K562 (cell line): ENCODE results near the gene RASGEF1C. TPM values are rescaled to one million over a fixed set of nuclear protein-coding genes. Genes with fewer than 3 reads are reported as not detected.

Source experiments
- BCOR ChIP-seq: fragments of 450-650 bp; IDR thresholded peaks from 2 replicates; pipeline ENCODE4 v1.6.1; 2016
- CCNT2 ChIP-seq: IDR thresholded peaks from 2 replicates; pipeline ENCODE4 v1.6.1; 2011; ENCODE audit warnings: borderline replicate concordance, low read depth, mild to moderate bottlenecking, moderate library complexity, mixed read lengths, low read length; ENCODE audit not compliant: insufficient read length; ENCODE audit errors: extremely low read depth
- GABPB1 ChIP-seq: sonication (generic); formaldehyde crosslinking; IDR thresholded peaks from 2 replicates; pipeline ENCODE4 v1.8.0; 2022; ENCODE audit warnings: mild to moderate bottlenecking, missing genetic modification reagents
- NBN ChIP-seq: fragments of 450-650 bp; IDR thresholded peaks from 2 replicates; pipeline ENCODE4 v1.6.1; 2016; ENCODE audit warnings: low read depth, mild to moderate bottlenecking
- TCFL5 ChIP-seq: fragments of 250-450 bp; sonication (Bioruptor Pico); conservative IDR thresholded peaks from 2 replicates; pipeline ENCODE4 v1.6.1; 2021; ENCODE audit warnings: mild to moderate bottlenecking, moderate library complexity, matching md5 sums
- TEAD4 ChIP-seq, 2 experiments: sonication (generic) in 1 of 2; formaldehyde crosslinking in 1 of 2; IDR thresholded peaks; 2 replicates each; pipeline versions ENCODE4 v1.6.1 to v1.8.0; 2012 to 2022; ENCODE audit warnings: borderline replicate concordance in 1 of 2, inconsistent platforms in 1 of 2, low read length in 1 of 2, mild to moderate bottlenecking in 1 of 2, missing genetic modification reagents in 1 of 2
- ZMIZ1 ChIP-seq, 2 experiments: fragments of 150-350 bp in 1 of 2; IDR thresholded peaks; 2 replicates each; pipeline ENCODE4 v1.6.1; 2012 to 2016; ENCODE audit warnings: low read depth in 2 of 2, low read length in 2 of 2, mild to moderate bottlenecking in 1 of 2, moderate library complexity in 1 of 2
- ZNF431 ChIP-seq: sonication (generic); formaldehyde crosslinking; IDR thresholded peaks from 2 replicates; pipeline ENCODE4 v1.8.0; 2022; ENCODE audit warnings: mild to moderate bottlenecking, missing genetic modification reagents
- polyA plus RNA-seq, 8 experiments: library from polyadenylated mRNA; depleted of rRNA in 4 of 8; stranded (reverse) in 5 of 8; unstranded in 3 of 8; fragments of >200 nt; fragmentation: Nextera tagmentation in 2 of 8; fragmentation: Illumina TruSeq in 1 of 8; extraction: Ambion mirVana in 2 of 8; extraction: Trizol in 1 of 8; gene quantifications; 2 replicates each; pipeline versions ENCODE4 v1.2.1 to v1.2.3, GENCODE V29; 2011 to 2014; ENCODE audit warnings: inconsistent platforms in 1 of 8, missing spikeins in 1 of 8
- total RNA-seq, 7 experiments: library from RNA; depleted of rRNA in 6 of 7; stranded (reverse); fragments of >200 nt in 6 of 7; fragmentation: Illumina TruSeq in 2 of 7; extraction: Trizol in 2 of 7; gene quantifications; 2 replicates each; pipeline versions ENCODE4 v1.2.1 to v1.2.3, GENCODE V29; 2011 to 2021; ENCODE audit warnings: low replicate concordance in 1 of 7

The RASGEF1C gene
- total and polyA plus RNA-seq, 9 of the 15 experiments (the other 6 are each of a cell fraction or from before 2014, with no cell fraction given), result 0.04 to 1.1 (median 0.21) TPM; not detected in 4

- no peak for TF ChIP-seq ZMIZ1 (IDR thresholded peaks at IDR 0.05; ENCODE audit: low read depth in 2 of 2, low read length in 2 of 2)
- TF ChIP-seq BCOR, result no peak
- TF ChIP-seq GABPB1 (CRISPR knock-in tag), result no peak
- no peak for TF ChIP-seq TCFL5 (CRISPR knock-in tag)
- no peak for TF ChIP-seq CCNT2
- TF ChIP-seq TEAD4 (IDR thresholded peaks at IDR 0.05; ENCODE audit: low read length), result no peak
- no peak for TF ChIP-seq TEAD4 (CRISPR knock-in tag; IDR thresholded peaks at IDR 0.05; ENCODE audit: borderline replicate concordance)
- no peak for TF ChIP-seq NBN
- TF ChIP-seq ZNF431 (CRISPR knock-in tag), result no peak
Measured at GRCh38 chr5:180097926-180098325, 111.1 kb downstream of the RASGEF1C start (continued).
